HepG2 (cell line): ENCODE data around the gene LRRC25. TPM values are rescaled to one million over a fixed set of nuclear protein-coding genes. Genes with fewer than 3 reads are reported as not detected.

Experiments
- ATAC-seq: fragments of 200-7000 bp; cut with Tn5 transposase; 3 replicates; pipeline ENCODE4 v1.9.1; 2020; ENCODE audit warnings: mild to moderate bottlenecking, moderate library complexity
- BruUV-seq: library from RNA; stranded (reverse); fragments of 400-500 nt; replicated peaks from 2 replicates; lab custom pipeline; 2021; lab: Mats Ljungman, UMichigan
- CTCF ChIA-PET: fragments of 300-600 bp; formaldehyde crosslinking; extraction: SDS; loops from one replicate; lab custom pipeline; 2021; ENCODE audit warnings: low total read pairs, inconsistent platforms, low intra/inter-chr PET ratio; lab: Yijun Ruan, JAX
- POLR2A ChIA-PET: fragments of 350-600 bp; sonication (Branson Sonifier 250); formaldehyde crosslinking; loops from one replicate; lab custom pipeline; 2020; ENCODE audit warnings: antibody characterized with exemption, inconsistent platforms; lab: Yijun Ruan, JAX
- DNase-seq: peaks from one replicate; pipeline ENCODE4 v3.0.0-alpha.2; 2015; ENCODE audit warnings: low spot score
- FAIRE-seq: peaks from 3 replicates; lab custom pipeline; 2011; peaks lifted over from hg19 to GRCh38; lab: Jason Lieb, UNC
- H2AFZ ChIP-seq: one replicate; pipeline ENCODE4 v1.6.1; 2011; ENCODE audit warnings: low read length, inconsistent platforms
- H3K27ac ChIP-seq: fragments of 300-600 bp; 3 replicates; pipeline ENCODE4 v1.8.0; 2011; ENCODE audit warnings: mixed run types, mild to moderate bottlenecking, mixed read lengths, low read length, inconsistent platforms; ENCODE audit not compliant: insufficient read depth; ENCODE audit errors: extremely low read length
- H3K27me3 ChIP-seq, 2 experiments: fragments of 200-600 bp in 1 of 2; 2 replicates in 1 of 2; 3 replicates in 1 of 2; pipeline versions ENCODE4 v1.6.0 to v1.8.0; 2011; ENCODE audit warnings: low read length in 2 of 2, mild to moderate bottlenecking in 2 of 2, moderate library complexity in 2 of 2, inconsistent platforms in 1 of 2; ENCODE audit not compliant: insufficient read depth in 2 of 2, control insufficient read depth in 1 of 2
- H3K36me3 ChIP-seq, 2 experiments: fragments of 200-600 bp in 1 of 2; replicated peaks in 1 of 2; 2 replicates in 1 of 2; 3 replicates in 1 of 2; pipeline versions ENCODE4 v1.5.1 to v1.8.0; 2011; ENCODE audit warnings: low read length in 2 of 2, inconsistent platforms in 1 of 2; ENCODE audit not compliant: insufficient read depth in 2 of 2, control insufficient read depth in 1 of 2
- H3K4me1 ChIP-seq: 2 replicates; pipeline ENCODE4 v1.5.1; 2012; ENCODE audit warnings: low read length, inconsistent platforms; ENCODE audit not compliant: insufficient read depth
- H3K4me2 ChIP-seq: 2 replicates; pipeline ENCODE4 v1.6.0; 2011; ENCODE audit warnings: low read depth, low read length, inconsistent platforms
- H3K4me3 ChIP-seq, 3 experiments: fragments of 200-600 bp in 1 of 3; sonication (generic), shearing (Covaris generic) in 1 of 3; replicated peaks in 1 of 3; 2 replicates each; pipeline ENCODE4 v1.5.1; 2011 to 2016; ENCODE audit warnings: low read length in 3 of 3, inconsistent platforms in 2 of 3, low read depth in 2 of 3, mild to moderate bottlenecking in 2 of 3, control low read depth in 1 of 3, mixed read lengths in 1 of 3; ENCODE audit not compliant: insufficient read depth in 1 of 3
- H3K79me2 ChIP-seq: one replicate; pipeline ENCODE4 v1.6.1; 2011; ENCODE audit warnings: low read length, inconsistent platforms; ENCODE audit not compliant: insufficient read depth
- H3K9ac ChIP-seq: 2 replicates; pipeline ENCODE4 v1.6.0; 2011; ENCODE audit warnings: mild to moderate bottlenecking, low read depth, low read length, inconsistent platforms; ENCODE audit not compliant: insufficient read depth
- H3K9me3 ChIP-seq: 2 replicates; pipeline ENCODE4 v1.5.1; 2012; ENCODE audit warnings: mild to moderate bottlenecking, low read length
- H4K20me1 ChIP-seq: 2 replicates; pipeline ENCODE4 v1.6.0; 2011; ENCODE audit warnings: inconsistent platforms, mild to moderate bottlenecking, low read length, moderate library complexity; ENCODE audit not compliant: insufficient read depth
- ATF7-NPFF ChIP-seq: sonication (generic); formaldehyde crosslinking; IDR thresholded peaks from 2 replicates; pipeline ENCODE4 v1.8.1; 2023; ENCODE audit warnings: mild to moderate bottlenecking, low read depth, missing genetic modification reagents, moderate library complexity
- FOSL2 ChIP-seq: sonication (generic); formaldehyde crosslinking; IDR thresholded peaks from 2 replicates; pipeline ENCODE4 v1.4.0; 2020; ENCODE audit warnings: missing genetic modification reagents
- RAD21 ChIP-seq: fragments of 450-650 bp; formaldehyde crosslinking; IDR thresholded peaks from 2 replicates; pipeline ENCODE4 v1.5.0; 2020; ENCODE audit warnings: mild to moderate bottlenecking
- STAT5B ChIP-seq: sonication (generic); formaldehyde crosslinking; IDR thresholded peaks from 2 replicates; pipeline ENCODE4 v1.4.0; 2020; ENCODE audit warnings: missing genetic modification reagents
- ZNF138 ChIP-seq: sonication (generic); formaldehyde crosslinking; IDR thresholded peaks from 2 replicates; pipeline ENCODE4 v1.5.0; 2020; ENCODE audit warnings: mild to moderate bottlenecking, low read depth, missing genetic modification reagents
- ZNF556 ChIP-seq: sonication (generic); formaldehyde crosslinking; IDR thresholded peaks from 2 replicates; pipeline ENCODE4 v1.4.0; 2020; ENCODE audit warnings: mild to moderate bottlenecking, missing genetic modification reagents, borderline replicate concordance
- ZNF724P ChIP-seq: sonication (generic); formaldehyde crosslinking; IDR thresholded peaks from 2 replicates; pipeline ENCODE4 v1.8.0; 2022; ENCODE audit warnings: missing genetic modification reagents, borderline replicate concordance
- WGBS: methylation state at CpG from one replicate; pipeline ENCODE4 v1.1.6; 2017; ENCODE audit warnings: low lambda C conversion rate; 5-methylcytosine and 5-hydroxymethylcytosine counted together
- in situ Hi-C: cut with HindIII; loops from 2 replicates; pipeline ENCODE4 v1.10.0; 2017; ENCODE audit warnings: low pct_unique_long_range_greater_than_20kb; ENCODE audit not compliant: extremely low pct_ligation_motif_present
- intact Hi-C: fragments of 100-400 bp; cut with micrococcal nuclease; formaldehyde crosslinking; loops from one replicate; pipeline ENCODE4 v1.10.0; 2022; ENCODE audit not compliant: unreplicated experiment
- polyA plus RNA-seq, 8 experiments: library from polyadenylated mRNA; depleted of rRNA in 3 of 8; stranded (reverse) in 7 of 8; unstranded in 1 of 8; fragments of >200 nt; fragmentation: Illumina TruSeq in 4 of 8; extraction: Trizol in 4 of 8; gene quantifications; 2 replicates each; pipeline versions ENCODE4 v1.2.1 to v1.2.3, GENCODE V29; 2011 to 2016; ENCODE audit warnings: low read depth in 4 of 8, missing spikeins in 1 of 8, mixed read lengths in 1 of 8; ENCODE audit not compliant: insufficient read depth in 1 of 8
- total RNA-seq, 5 experiments: library from RNA; depleted of rRNA; stranded (reverse); fragments of >200 nt; fragmentation: Illumina TruSeq; extraction: Trizol; gene quantifications; 2 replicates each; pipeline ENCODE4 v1.2.3, GENCODE V29; 2016; ENCODE audit warnings: low read depth in 1 of 5
- TF ChIP-seq, protein P1 (sequence below): IDR thresholded peaks from 2 replicates; pipeline ENCODE4 v1.6.1; 2016; ENCODE audit warnings: missing biosample characterization, missing genetic modification reagents, low read depth
- TF ChIP-seq, protein P2 (sequence below): sonication (generic); formaldehyde crosslinking; IDR thresholded peaks from 2 replicates; pipeline ENCODE4 v1.8.0; 2022; ENCODE audit warnings: mild to moderate bottlenecking, missing genetic modification reagents, borderline replicate concordance
- TF ChIP-seq, protein P3 (sequence below): sonication (generic); formaldehyde crosslinking; IDR thresholded peaks from 2 replicates; pipeline ENCODE4 v1.4.0; 2020; ENCODE audit warnings: missing genetic modification reagents
- TF ChIP-seq, protein P4 (sequence below): sonication (generic); formaldehyde crosslinking; IDR thresholded peaks from 2 replicates; pipeline ENCODE4 v1.4.0; 2020; ENCODE audit warnings: mild to moderate bottlenecking, missing genetic modification reagents

Gene LRRC25
- total and polyA plus RNA-seq, 2 of the 13 experiments (the other 11 are each of a cell fraction or from before 2014, with no cell fraction given): 0.13 to 0.53 TPM

DNA sequence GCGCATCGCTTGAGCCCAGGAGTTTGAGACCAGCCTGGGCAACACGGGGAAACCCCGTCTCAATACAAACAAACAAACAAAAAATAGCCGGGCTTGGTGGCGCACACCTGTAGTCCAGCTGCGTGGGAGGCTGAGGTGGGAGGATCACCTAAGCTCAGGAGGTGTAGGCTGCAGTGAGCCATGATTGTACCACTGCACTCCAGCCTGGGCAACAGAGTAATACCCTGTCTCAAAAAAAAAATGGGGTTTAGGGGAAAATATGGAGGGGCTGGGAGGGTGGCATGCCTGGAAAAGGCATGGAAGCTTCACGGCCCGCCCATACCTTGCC lies 42.5 kb upstream of the LRRC25 start (continued):
- TF ChIP-seq, protein P1, sequence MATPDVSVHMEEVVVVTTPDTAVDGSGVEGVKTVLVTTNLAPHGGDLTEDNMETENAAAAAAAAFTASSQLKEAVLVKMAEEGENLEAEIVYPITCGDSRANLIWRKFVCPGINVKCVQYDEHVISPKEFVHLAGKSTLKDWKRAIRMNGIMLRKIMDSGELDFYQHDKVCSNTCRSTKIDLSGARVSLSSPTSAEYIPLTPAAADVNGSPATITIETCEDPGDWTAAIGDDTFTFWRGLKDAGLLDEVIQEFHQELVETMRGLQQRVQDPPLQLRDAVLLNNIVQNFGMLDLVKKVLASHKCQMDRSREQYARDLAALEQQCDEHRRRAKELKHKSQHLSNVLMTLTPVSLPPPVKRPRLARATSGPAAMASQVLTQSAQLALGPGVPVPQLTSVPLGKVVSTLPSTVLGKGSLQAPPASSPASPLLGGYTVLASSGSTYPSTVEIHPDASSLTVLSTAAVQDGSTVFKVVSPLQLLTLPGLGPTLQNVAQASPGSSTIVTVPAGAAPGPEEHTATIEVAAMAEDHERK (CRISPR knock-in tag): no peak

DNA sequence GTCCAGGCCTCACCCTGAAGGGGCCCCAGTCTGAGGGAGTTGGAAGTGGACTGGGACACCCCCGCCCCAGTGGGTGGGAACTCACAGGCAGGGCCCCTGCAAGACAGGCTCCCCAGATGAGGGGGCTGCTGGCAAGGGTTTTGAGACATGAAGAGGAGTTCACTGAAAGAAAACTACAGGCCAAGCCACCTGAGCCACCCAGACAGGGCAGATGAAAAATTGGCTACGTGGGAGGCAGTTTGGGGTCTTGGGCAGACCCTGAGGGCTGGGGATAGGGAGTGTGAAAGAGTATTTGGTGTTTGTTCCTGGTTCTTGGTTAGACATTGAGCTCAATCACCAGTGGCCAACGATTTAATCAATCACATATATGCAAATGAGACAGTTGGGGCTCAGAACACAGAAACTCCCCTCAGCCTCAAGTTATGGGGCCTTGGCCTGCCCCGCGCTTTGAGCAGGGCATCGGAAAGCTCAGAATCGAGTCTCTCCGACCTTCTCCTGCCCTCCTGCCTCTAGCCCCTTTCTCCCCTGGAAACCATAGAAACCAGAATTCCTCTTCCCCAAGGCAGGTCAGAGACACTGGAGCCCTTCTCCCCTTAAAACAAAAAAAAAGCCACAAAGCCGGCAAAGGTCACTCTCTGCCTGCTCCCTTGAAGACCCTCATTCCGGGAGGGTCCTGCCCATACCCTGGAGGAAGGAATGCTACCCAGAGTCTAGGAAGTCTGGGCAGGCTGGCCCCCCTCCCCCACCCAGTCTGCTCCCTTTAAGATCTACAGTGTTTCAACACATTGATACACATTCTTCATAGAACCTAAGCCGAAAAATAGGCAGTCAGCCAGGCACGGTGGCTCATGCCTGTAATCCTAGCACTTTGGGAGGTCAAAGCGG lies 41.8 kb upstream of the LRRC25 start:
- peak overlapping the region; percentile 64 for H3K9ac ChIP-seq
- H3K79me2 ChIP-seq: no peaks in the 10 kb centered on the region
- FAIRE-seq (peak; percentile 21), ATAC-seq (peak; percentile 5), DNase-seq (peak; percentile 72)
- no peak overlapping the region for H2AFZ ChIP-seq
- H3K27me3 ChIP-seq: no peaks in the 10 kb centered on the region
- H3K4me2 ChIP-seq: peak overlapping the region; percentile 95
- peak overlapping the region; percentile 29 for H3K27ac ChIP-seq
- 0% methylated on average over 10 of the region's 13 CpGs for WGBS
- POLR2A ChIA-PET: interaction anchor here (1.6 to 1.9 kb wide), 3 partner anchors 19 to 118 kb away, joined by 4 read pairs; partner anchors contain the start of gene KXD1
- no peaks in the 10 kb centered on the region for H3K9me3 ChIP-seq
- H4K20me1 ChIP-seq: peaks cover 9% of the 10 kb centered on the region; the same call in 1 of the 2 replicates
- in situ Hi-C loops (no loop called here), intact Hi-C loops (no loop called here)
- H3K36me3 ChIP-seq: peaks cover 6 to 9% of the 10 kb centered on the region in 2 experiments; a peak in 2 of 5 replicates
- CTCF ChIA-PET: no interaction called here
- no TSS peak for BruUV-seq
- H3K4me1 ChIP-seq: peaks cover 45% of the 10 kb centered on the region
- H3K4me3 ChIP-seq: peak overlapping the region; percentile 29 to 75 (median 72); a peak in 5 of 6 replicates
- TF ChIP-seq ATF7-NPFF (CRISPR knock-in tag) (no peak), RAD21 (CRISPR knock-in tag) (no peak), ZNF138 (CRISPR knock-in tag) (no peak), ZNF556 (CRISPR knock-in tag) (no peak), STAT5B (CRISPR knock-in tag) (no peak), FOSL2 (CRISPR knock-in tag) (no peak), ZNF724P (CRISPR knock-in tag) (no peak)
- TF ChIP-seq, protein P2, sequence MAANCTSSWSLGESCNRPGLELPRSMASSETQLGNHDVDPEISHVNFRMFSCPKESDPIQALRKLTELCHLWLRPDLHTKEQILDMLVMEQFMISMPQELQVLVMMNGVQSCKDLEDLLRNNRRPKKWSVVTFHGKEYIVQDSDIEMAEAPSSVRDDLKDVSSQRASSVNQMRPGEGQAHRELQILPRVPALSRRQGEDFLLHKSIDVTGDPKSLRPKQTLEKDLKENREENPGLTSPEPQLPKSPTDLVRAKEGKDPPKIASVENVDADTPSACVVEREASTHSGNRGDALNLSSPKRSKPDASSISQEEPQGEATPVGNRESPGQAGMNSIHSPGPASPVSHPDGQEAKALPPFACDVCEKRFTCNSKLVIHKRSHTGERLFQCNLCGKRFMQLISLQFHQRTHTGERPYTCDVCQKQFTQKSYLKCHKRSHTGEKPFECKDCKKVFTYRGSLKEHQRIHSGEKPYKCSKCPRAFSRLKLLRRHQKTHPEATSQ (CRISPR knock-in tag): no peak
- TF ChIP-seq, protein P3, sequence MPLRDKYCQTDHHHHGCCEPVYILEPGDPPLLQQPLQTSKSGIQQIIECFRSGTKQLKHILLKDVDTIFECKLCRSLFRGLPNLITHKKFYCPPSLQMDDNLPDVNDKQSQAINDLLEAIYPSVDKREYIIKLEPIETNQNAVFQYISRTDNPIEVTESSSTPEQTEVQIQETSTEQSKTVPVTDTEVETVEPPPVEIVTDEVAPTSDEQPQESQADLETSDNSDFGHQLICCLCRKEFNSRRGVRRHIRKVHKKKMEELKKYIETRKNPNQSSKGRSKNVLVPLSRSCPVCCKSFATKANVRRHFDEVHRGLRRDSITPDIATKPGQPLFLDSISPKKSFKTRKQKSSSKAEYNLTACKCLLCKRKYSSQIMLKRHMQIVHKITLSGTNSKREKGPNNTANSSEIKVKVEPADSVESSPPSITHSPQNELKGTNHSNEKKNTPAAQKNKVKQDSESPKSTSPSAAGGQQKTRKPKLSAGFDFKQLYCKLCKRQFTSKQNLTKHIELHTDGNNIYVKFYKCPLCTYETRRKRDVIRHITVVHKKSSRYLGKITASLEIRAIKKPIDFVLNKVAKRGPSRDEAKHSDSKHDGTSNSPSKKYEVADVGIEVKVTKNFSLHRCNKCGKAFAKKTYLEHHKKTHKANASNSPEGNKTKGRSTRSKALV (CRISPR knock-in tag): no peak
- TF ChIP-seq, protein P4, sequence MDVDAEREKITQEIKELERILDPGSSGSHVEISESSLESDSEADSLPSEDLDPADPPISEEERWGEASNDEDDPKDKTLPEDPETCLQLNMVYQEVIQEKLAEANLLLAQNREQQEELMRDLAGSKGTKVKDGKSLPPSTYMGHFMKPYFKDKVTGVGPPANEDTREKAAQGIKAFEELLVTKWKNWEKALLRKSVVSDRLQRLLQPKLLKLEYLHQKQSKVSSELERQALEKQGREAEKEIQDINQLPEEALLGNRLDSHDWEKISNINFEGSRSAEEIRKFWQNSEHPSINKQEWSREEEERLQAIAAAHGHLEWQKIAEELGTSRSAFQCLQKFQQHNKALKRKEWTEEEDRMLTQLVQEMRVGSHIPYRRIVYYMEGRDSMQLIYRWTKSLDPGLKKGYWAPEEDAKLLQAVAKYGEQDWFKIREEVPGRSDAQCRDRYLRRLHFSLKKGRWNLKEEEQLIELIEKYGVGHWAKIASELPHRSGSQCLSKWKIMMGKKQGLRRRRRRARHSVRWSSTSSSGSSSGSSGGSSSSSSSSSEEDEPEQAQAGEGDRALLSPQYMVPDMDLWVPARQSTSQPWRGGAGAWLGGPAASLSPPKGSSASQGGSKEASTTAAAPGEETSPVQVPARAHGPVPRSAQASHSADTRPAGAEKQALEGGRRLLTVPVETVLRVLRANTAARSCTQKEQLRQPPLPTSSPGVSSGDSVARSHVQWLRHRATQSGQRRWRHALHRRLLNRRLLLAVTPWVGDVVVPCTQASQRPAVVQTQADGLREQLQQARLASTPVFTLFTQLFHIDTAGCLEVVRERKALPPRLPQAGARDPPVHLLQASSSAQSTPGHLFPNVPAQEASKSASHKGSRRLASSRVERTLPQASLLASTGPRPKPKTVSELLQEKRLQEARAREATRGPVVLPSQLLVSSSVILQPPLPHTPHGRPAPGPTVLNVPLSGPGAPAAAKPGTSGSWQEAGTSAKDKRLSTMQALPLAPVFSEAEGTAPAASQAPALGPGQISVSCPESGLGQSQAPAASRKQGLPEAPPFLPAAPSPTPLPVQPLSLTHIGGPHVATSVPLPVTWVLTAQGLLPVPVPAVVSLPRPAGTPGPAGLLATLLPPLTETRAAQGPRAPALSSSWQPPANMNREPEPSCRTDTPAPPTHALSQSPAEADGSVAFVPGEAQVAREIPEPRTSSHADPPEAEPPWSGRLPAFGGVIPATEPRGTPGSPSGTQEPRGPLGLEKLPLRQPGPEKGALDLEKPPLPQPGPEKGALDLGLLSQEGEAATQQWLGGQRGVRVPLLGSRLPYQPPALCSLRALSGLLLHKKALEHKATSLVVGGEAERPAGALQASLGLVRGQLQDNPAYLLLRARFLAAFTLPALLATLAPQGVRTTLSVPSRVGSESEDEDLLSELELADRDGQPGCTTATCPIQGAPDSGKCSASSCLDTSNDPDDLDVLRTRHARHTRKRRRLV (CRISPR knock-in tag): 0 out of 2 replicates have a peak, but pooled peaks have one; percentile 55
